Astrocyte (in vitro differentiated cells and primary cell): ENCODE results near the gene EDIL3. TPM values are rescaled to one million over a fixed set of nuclear protein-coding genes. Genes with fewer than 3 reads are reported as not detected.

ENCODE experiments used
- DNase-seq: peaks from one replicate; pipeline ENCODE4 v3.0.0-alpha.2; 2010; ENCODE audit warnings: low read depth
- FAIRE-seq: peaks from 2 replicates; lab custom pipeline; 2011; peaks lifted over from hg19 to GRCh38; lab: Jason Lieb, UNC
- H2AFZ ChIP-seq: 2 replicates; pipeline ENCODE4 v1.6.0; 2012; ENCODE audit warnings: low read depth, low read length, inconsistent platforms
- H3K27ac ChIP-seq: 2 replicates; pipeline ENCODE4 v1.5.1; 2011; ENCODE audit warnings: low read depth, low read length, inconsistent platforms
- H3K27me3 ChIP-seq: 2 replicates; pipeline ENCODE4 v1.6.0; 2011; ENCODE audit warnings: low read length, inconsistent platforms; ENCODE audit not compliant: insufficient read depth
- H3K36me3 ChIP-seq: 2 replicates; pipeline ENCODE4 v1.5.1; 2011; ENCODE audit warnings: low read length, inconsistent platforms; ENCODE audit not compliant: insufficient read depth
- H3K4me1 ChIP-seq: 2 replicates; pipeline ENCODE4 v1.5.1; 2011; ENCODE audit warnings: low read length, inconsistent platforms; ENCODE audit not compliant: insufficient read depth
- H3K4me2 ChIP-seq: 2 replicates; pipeline ENCODE4 v1.6.0; 2012; ENCODE audit warnings: low read length, inconsistent platforms
- H3K4me3 ChIP-seq: 2 replicates; pipeline ENCODE4 v1.5.1; 2011; ENCODE audit warnings: low read depth, mild to moderate bottlenecking, low read length, inconsistent platforms; ENCODE audit not compliant: insufficient read depth
- H3K79me2 ChIP-seq: 2 replicates; pipeline ENCODE4 v1.6.0; 2012; ENCODE audit warnings: mild to moderate bottlenecking, low read length, inconsistent platforms; ENCODE audit not compliant: insufficient read depth
- H3K9ac ChIP-seq: 2 replicates; pipeline ENCODE4 v1.6.0; 2012; ENCODE audit warnings: mild to moderate bottlenecking, low read length, inconsistent platforms
- H3K9me3 ChIP-seq: 2 replicates; pipeline ENCODE4 v1.5.1; 2012; ENCODE audit warnings: low read depth, mild to moderate bottlenecking, low read length, inconsistent platforms; ENCODE audit not compliant: insufficient read depth
- H4K20me1 ChIP-seq: 2 replicates; pipeline ENCODE4 v1.6.0; 2012; ENCODE audit warnings: low read length, inconsistent platforms; ENCODE audit not compliant: insufficient read depth
- H3K27ac Mint-ChIP-seq: one replicate; pipeline ENCODE4 v1.8.0; 2021; ENCODE audit warnings: mild to moderate bottlenecking, mixed read lengths; ENCODE audit not compliant: unreplicated experiment
- H3K27me3 Mint-ChIP-seq: one replicate; pipeline ENCODE4 v1.8.0; 2021; ENCODE audit warnings: low read depth, mixed read lengths; ENCODE audit not compliant: unreplicated experiment
- H3K36me3 Mint-ChIP-seq: one replicate; pipeline ENCODE4 v1.8.0; 2021; ENCODE audit warnings: low read depth, mixed read lengths; ENCODE audit not compliant: unreplicated experiment
- H3K4me1 Mint-ChIP-seq: one replicate; pipeline ENCODE4 v1.8.0; 2021; ENCODE audit warnings: low read depth, mixed read lengths; ENCODE audit not compliant: unreplicated experiment
- H3K4me3 Mint-ChIP-seq: one replicate; pipeline ENCODE4 v1.8.0; 2021; ENCODE audit warnings: mild to moderate bottlenecking, moderate library complexity, mixed read lengths; ENCODE audit not compliant: unreplicated experiment
- H3K9me3 Mint-ChIP-seq: one replicate; pipeline ENCODE4 v1.8.0; 2021; ENCODE audit warnings: mild to moderate bottlenecking, mixed read lengths; ENCODE audit not compliant: unreplicated experiment
- CTCF ChIP-seq: IDR thresholded peaks from 2 replicates; pipeline ENCODE4 v1.5.1; 2011; ENCODE audit warnings: low read depth, mild to moderate bottlenecking, inconsistent platforms, low read length, moderate library complexity; ENCODE audit not compliant: insufficient read depth
- EZH2 ChIP-seq: IDR thresholded peaks from 2 replicates; pipeline ENCODE4 v1.6.1; 2012; ENCODE audit warnings: mild to moderate bottlenecking, low read length, inconsistent platforms; ENCODE audit not compliant: insufficient read depth
- total RNA-seq: library from RNA; stranded (reverse); gene quantifications from 2 replicates; pipeline ENCODE4 v1.2.1, GENCODE V29; 2021

Gene EDIL3
- total RNA-seq, 1 donor from 2014 or later: 226 TPM

- peaks cover 2% of the 10 kb centered on the region for H3K36me3 ChIP-seq
- FAIRE-seq (peak; percentile 43), DNase-seq (peak; percentile 89)
- no peaks in the 10 kb centered on the region for H4K20me1 ChIP-seq
- H3K79me2 ChIP-seq: no peaks in the 10 kb centered on the region
- H3K4me1 ChIP-seq: peaks cover 13% of the 10 kb centered on the region
- TF ChIP-seq EZH2 (no peak), CTCF (no peak)
- Mint-ChIP-seq H3K27ac (peak overlapping the region; percentile 34), H3K36me3 (peaks cover 6% of the 10 kb centered on the region), H3K4me1 (peaks cover 3% of the 10 kb centered on the region), H3K27me3 (no peaks in the 10 kb centered on the region), H3K4me3 (peak overlapping the region; percentile 12), H3K9me3 (no peaks in the 10 kb centered on the region)
- no peaks in the 10 kb centered on the region for H3K9me3 ChIP-seq
- H3K27ac ChIP-seq: peak overlapping the region; percentile 61
- H3K4me2 ChIP-seq: peak overlapping the region; percentile 44
- H3K9ac ChIP-seq: no peak overlapping the region
- no peak overlapping the region for H2AFZ ChIP-seq
- no peak overlapping the region for H3K4me3 ChIP-seq
- no peaks in the 10 kb centered on the region for H3K27me3 ChIP-seq
Measured at GRCh38 chr5:84393969-84394368, 9.3 kb upstream of the EDIL3 start.

GRCh38 chr5:84392836-84393235, 8.2 kb upstream of the EDIL3 start:
- Mint-ChIP-seq H3K9me3 (no peaks in the 10 kb centered on the region), H3K4me3 (no peak overlapping the region), H3K36me3 (peaks cover 6% of the 10 kb centered on the region), H3K4me1 (peaks cover 3% of the 10 kb centered on the region), H3K27ac (peak overlapping the region; percentile 26), H3K27me3 (no peaks in the 10 kb centered on the region)
- H3K4me1 ChIP-seq: peaks cover 13% of the 10 kb centered on the region
- H3K79me2 ChIP-seq: no peaks in the 10 kb centered on the region
- H3K9ac ChIP-seq: no peak overlapping the region
- H3K27me3 ChIP-seq: no peaks in the 10 kb centered on the region
- no peaks in the 10 kb centered on the region for H4K20me1 ChIP-seq
- H3K9me3 ChIP-seq: no peaks in the 10 kb centered on the region
- DNase-seq (no peak), FAIRE-seq (no peak)
- TF ChIP-seq CTCF (no peak), EZH2 (no peak)
- peak overlapping the region; percentile 61 for H3K27ac ChIP-seq
- H3K4me2 ChIP-seq: no peak overlapping the region
- no peak overlapping the region for H3K4me3 ChIP-seq
- H3K36me3 ChIP-seq: peaks cover 5% of the 10 kb centered on the region
- H2AFZ ChIP-seq: no peak overlapping the region

GRCh38 chr5:84385705-84386104, 1.0 kb upstream of the EDIL3 start:
- H3K27me3 ChIP-seq: no peaks in the 10 kb centered on the region
- peaks cover 63% of the 10 kb centered on the region for H3K79me2 ChIP-seq
- H3K27ac ChIP-seq: peak overlapping the region; percentile 92
- Mint-ChIP-seq H3K4me1 (peaks cover 9% of the 10 kb centered on the region), H3K36me3 (no peaks in the 10 kb centered on the region), H3K27me3 (no peaks in the 10 kb centered on the region), H3K9me3 (peaks cover 1% of the 10 kb centered on the region), H3K4me3 (peak overlapping the region; percentile 87), H3K27ac (peak overlapping the region; percentile 60)
- H3K36me3 ChIP-seq: peaks cover 5% of the 10 kb centered on the region
- H4K20me1 ChIP-seq: no peaks in the 10 kb centered on the region
- TF ChIP-seq CTCF: no peak
- no peak for TF ChIP-seq EZH2
- DNase-seq (no peak), FAIRE-seq (no peak)
- H3K9ac ChIP-seq: peak overlapping the region; percentile 98
- H3K4me3 ChIP-seq: peak overlapping the region; percentile 76
- peak overlapping the region; percentile 6 for H2AFZ ChIP-seq
- H3K9me3 ChIP-seq: no peaks in the 10 kb centered on the region
- H3K4me2 ChIP-seq: peak overlapping the region; percentile 92
- peaks cover 9% of the 10 kb centered on the region for H3K4me1 ChIP-seq
